Erythroblast (primary cell): ENCODE results near the gene PAPOLA.
"Not testable (repeated sequence)": the region's sequence is repeated elsewhere in the genome, so short reads cannot be mapped to it uniquely, and the experiment has no call there.

Experiments used
- DNase-seq, 2 experiments: peaks; one replicate each; lab custom pipeline; 2025; lab: John Stamatoyannopoulos, UW
- GATA1 ChIP-seq: IDR thresholded peaks from 2 replicates; pipeline ENCODE4 v1.6.1; 2011; ENCODE audit warnings: low read depth, mild to moderate bottlenecking, control low read depth, low read length, moderate library complexity
- POLR2A ChIP-seq: IDR thresholded peaks from 2 replicates; pipeline ENCODE4 v1.6.1; 2011; ENCODE audit warnings: mild to moderate bottlenecking, low read length

Gene PAPOLA

GRCh38 chr14:96501740-96502620 lies at the start of gene PAPOLA:
PAPOLA (plus strand) TSS chr14:96502382; CDS start chr14:96502593, 211 bp downstream.
- peak; percentile 97 to 98 for DNase-seq
- peak; percentile 96 for TF ChIP-seq POLR2A
- TF ChIP-seq GATA1 = no peak

DNA sequence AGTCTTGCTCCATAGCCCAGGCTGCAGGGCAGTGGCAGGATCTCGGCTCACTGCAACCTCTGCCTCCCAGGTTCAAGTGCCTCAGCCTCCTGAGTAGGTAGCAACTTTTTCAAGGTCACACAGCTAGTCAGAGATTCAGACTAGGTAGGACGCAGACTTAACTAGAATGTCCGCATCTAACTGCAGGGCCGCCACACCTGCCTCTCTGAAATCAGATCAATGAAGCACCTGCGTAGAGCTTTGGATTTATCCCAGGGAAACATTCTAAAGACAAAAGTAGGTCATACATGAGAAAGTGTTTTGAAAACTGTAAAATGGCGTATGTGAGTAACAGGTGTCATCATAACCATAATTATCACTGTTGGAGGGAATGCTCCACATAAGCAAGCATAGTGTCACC lies 49.5 kb upstream of the PAPOLA start:
- TF ChIP-seq POLR2A (no peak), GATA1 (no peak)
- DNase-seq = no peak

DNA sequence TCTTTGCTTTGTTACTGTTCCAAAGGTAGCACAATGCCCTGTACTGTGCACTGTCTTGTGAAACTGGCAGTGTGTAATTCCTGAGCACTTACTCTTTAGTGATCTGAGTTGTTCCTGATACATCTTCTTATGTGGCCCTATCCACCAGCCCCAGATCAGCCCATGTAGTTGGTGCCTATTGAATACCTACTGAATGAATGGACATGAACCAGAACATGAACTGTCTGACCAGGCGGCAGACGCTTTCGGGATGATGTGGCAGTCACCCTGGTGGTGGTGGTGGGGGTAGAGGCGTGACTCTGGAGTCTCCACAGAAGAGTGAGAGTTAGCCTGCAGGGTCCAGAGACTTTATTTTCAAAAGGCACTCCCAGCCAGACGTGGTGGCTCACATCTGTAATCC lies 46.6 kb upstream of the PAPOLA start:
- TF ChIP-seq GATA1 (no peak), POLR2A (no peak)
- DNase-seq = no peak

GRCh38 chr14:96459851-96460250 lies 42.3 kb upstream of the PAPOLA start:
- no peak for DNase-seq
- TF ChIP-seq GATA1 (no peak), POLR2A (no peak)

DNA sequence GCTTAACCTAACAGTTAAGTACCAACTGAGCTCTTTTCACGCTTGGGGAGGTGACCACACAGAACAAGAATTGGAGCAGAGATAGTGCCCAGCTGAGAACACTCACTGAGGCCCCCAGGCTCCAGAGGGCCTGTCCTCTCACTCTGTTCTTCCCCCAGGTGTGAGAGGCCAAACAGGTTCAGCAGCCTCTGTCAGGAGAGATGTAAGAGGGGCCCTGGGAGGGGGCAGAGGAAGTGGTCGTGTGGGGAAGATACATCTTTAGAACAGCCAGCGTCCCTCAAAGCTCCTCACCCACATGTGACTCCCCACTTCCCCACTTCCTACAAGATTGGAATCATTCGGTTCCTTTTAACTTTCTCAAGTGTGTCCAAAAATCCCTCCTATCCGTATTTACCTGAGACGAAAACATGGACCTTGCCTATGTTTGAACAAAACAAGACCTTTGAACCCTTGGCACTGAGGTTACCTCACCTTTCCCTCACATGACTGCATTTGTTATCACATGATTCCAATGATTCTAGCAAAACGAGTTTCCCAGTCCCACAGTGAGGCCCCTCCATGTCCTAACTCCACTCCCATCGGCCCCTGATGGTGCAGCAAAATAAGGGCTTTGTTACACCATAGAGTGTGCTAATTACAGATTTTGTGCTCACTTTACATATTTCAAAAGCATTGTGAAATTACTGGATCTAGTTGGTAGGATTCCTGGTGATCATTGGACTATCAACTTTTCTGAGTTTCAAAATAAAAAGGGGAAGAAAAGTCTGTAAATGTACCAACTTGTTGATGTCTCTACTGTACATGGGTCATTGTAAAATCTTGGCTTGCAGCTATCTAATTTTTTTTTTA lies 40.0 kb upstream of the PAPOLA start:
- TF ChIP-seq GATA1 (no peak), POLR2A (no peak)

GRCh38 chr14:96464136-96464535 lies 38.0 kb upstream of the PAPOLA start:
- no peak for DNase-seq
- TF ChIP-seq GATA1 (no peak), POLR2A (no peak)

More for the DNA sequence above, 40.0 kb upstream of the PAPOLA start:
- no peak for DNase-seq

DNA sequence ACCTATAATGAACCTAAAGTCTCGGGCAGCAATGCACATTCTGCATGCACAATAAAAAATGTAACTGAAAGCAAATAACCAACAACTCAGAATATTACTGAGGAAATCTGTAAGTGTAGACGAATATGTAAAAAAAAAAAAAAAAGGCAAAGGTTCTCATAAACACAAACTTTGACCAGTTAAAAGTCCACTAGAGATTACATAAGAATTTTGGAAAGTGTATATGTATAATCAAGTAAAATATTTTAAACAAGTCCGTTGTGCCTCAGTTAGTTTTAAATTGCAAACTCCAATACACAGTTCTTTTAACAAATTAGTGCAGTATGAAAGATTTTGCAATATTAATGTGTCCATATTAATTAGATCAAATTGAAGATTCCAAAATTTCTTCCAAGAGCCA lies 35.3 kb upstream of the PAPOLA start:
- no peak for DNase-seq
- no peak for TF ChIP-seq POLR2A
- TF ChIP-seq GATA1 = no peak

GRCh38 chr14:96470331-96470730 lies 31.9 kb upstream of the PAPOLA start:
- DNase-seq = peak in 1 of 2 experiments; percentile 22
- no peak for TF ChIP-seq GATA1
- no peak for TF ChIP-seq POLR2A

- not testable (repeated sequence) for DNase-seq
Observed at GRCh38 chr14:96470967-96471366, 31.2 kb upstream of the PAPOLA start.

- no peak for TF ChIP-seq POLR2A
- no peak for TF ChIP-seq GATA1
- DNase-seq = no peak
Observed at GRCh38 chr14:96478119-96478518, 24.1 kb upstream of the PAPOLA start.

GRCh38 chr14:96479435-96480146 lies 22.6 kb upstream of the PAPOLA start:
- no peak for TF ChIP-seq POLR2A
- no peak for TF ChIP-seq GATA1
- DNase-seq = no peak

GRCh38 chr14:96481731-96482314 lies 20.4 kb upstream of the PAPOLA start:
- TF ChIP-seq GATA1 = no peak
- no peak for TF ChIP-seq POLR2A
- DNase-seq = no peak

GRCh38 chr14:96482986-96483385 lies 19.2 kb upstream of the PAPOLA start:
- no peak for TF ChIP-seq POLR2A
- TF ChIP-seq GATA1 = no peak
- DNase-seq = peak; percentile 16 to 20

DNA sequence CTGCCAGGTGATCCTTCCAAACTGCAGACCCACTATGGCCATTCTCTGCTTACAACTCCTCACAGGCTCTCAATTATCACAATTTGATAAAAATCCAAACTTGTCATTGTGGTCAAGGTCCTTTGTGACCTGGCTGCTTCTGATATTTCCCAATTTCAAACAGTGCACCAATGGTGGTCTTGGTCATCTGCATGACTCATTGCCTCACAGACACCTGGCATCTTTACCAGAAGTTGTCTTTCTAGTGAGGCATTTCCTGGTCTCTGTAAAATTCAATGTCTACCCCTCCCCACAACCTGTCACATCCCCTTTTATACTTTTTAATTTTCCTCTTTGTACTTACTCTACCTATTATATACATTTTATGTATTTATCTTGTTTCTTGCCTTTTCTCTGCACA lies 17.8 kb upstream of the PAPOLA start:
- TF ChIP-seq POLR2A = no peak
- DNase-seq = no peak
